Measurements from ENCODE around the gene TRIM41. TPM values are rescaled to one million over a fixed set of nuclear protein-coding genes. Genes with fewer than 3 reads are reported as not detected.

The TRIM41 gene
- total and polyA plus RNA-seq, 2 of the 13 experiments (the other 11 are each of a cell fraction or from before 2014, with no cell fraction given), result 10.2 to 16.7 TPM

DNA sequence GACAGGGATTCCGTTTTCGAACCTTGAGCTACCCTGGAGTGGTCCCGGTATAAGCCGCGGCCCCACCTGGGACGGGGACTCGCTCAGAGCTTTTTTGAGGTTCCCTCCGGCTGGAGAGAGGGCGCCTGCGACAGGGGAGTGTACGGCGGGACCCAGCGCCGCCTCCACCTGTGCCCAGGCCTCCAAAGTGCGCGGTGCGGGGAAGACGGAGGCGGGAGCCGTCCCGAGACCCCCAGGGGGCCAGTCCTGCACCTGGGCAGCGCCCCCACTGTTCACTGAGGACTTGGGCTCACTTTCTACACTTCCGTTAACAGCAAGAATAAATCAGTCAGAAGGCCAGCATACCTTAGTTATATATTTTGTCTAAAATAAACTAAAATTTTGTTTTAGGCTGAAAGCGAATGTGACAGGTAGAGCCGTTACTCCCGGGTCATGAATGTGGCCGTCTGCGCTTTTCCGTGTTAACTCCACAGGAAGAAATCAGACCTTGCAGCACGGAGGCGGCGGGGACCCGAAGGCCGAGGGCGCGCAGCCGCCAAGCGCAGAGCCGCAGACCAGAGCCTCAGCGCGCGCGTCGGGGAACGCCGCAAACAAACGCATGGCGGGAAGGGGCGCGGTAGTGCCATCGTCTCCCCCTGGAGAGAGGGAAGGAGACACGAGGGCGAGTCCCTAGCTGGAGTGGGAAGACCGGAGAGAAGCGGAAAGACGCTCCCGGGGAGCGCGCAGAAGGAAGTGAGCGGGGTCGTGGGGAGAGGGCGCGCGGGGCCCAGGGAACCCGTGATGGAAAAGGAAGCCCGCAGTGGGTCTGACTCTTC lies 32.2 kb upstream of the TRIM41 start (continued):
- TF ChIP-seq, protein P1, sequence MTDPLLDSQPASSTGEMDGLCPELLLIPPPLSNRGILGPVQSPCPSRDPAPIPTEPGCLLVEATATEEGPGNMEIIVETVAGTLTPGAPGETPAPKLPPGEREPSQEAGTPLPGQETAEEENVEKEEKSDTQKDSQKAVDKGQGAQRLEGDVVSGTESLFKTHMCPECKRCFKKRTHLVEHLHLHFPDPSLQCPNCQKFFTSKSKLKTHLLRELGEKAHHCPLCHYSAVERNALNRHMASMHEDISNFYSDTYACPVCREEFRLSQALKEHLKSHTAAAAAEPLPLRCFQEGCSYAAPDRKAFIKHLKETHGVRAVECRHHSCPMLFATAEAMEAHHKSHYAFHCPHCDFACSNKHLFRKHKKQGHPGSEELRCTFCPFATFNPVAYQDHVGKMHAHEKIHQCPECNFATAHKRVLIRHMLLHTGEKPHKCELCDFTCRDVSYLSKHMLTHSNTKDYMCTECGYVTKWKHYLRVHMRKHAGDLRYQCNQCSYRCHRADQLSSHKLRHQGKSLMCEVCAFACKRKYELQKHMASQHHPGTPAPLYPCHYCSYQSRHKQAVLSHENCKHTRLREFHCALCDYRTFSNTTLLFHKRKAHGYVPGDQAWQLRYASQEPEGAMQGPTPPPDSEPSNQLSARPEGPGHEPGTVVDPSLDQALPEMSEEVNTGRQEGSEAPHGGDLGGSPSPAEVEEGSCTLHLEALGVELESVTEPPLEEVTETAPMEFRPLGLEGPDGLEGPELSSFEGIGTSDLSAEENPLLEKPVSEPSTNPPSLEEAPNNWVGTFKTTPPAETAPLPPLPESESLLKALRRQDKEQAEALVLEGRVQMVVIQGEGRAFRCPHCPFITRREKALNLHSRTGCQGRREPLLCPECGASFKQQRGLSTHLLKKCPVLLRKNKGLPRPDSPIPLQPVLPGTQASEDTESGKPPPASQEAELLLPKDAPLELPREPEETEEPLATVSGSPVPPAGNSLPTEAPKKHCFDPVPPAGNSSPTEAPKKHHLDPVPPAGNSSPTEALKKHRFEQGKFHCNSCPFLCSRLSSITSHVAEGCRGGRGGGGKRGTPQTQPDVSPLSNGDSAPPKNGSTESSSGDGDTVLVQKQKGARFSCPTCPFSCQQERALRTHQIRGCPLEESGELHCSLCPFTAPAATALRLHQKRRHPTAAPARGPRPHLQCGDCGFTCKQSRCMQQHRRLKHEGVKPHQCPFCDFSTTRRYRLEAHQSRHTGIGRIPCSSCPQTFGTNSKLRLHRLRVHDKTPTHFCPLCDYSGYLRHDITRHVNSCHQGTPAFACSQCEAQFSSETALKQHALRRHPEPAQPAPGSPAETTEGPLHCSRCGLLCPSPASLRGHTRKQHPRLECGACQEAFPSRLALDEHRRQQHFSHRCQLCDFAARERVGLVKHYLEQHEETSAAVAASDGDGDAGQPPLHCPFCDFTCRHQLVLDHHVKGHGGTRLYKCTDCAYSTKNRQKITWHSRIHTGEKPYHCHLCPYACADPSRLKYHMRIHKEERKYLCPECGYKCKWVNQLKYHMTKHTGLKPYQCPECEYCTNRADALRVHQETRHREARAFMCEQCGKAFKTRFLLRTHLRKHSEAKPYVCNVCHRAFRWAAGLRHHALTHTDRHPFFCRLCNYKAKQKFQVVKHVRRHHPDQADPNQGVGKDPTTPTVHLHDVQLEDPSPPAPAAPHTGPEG (CRISPR knock-in tag; IDR thresholded peaks at IDR 0.05), result peak; percentile 62
- TF ChIP-seq, protein P2, sequence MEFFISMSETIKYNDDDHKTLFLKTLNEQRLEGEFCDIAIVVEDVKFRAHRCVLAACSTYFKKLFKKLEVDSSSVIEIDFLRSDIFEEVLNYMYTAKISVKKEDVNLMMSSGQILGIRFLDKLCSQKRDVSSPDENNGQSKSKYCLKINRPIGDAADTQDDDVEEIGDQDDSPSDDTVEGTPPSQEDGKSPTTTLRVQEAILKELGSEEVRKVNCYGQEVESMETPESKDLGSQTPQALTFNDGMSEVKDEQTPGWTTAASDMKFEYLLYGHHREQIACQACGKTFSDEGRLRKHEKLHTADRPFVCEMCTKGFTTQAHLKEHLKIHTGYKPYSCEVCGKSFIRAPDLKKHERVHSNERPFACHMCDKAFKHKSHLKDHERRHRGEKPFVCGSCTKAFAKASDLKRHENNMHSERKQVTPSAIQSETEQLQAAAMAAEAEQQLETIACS (CRISPR knock-in tag; IDR thresholded peaks at IDR 0.05), result peak; percentile 70
- no peak for TF ChIP-seq RELA (CRISPR knock-in tag; IDR thresholded peaks at IDR 0.05)
- TF ChIP-seq ZNF564 (CRISPR knock-in tag; IDR thresholded peaks at IDR 0.05), result no peak
- no peak for TF ChIP-seq KLF16 (CRISPR knock-in tag; IDR thresholded peaks at IDR 0.05)
- no peak; the same call in 1 of the 2 replicates for TF ChIP-seq TEF (CRISPR knock-in tag; IDR thresholded peaks at IDR 0.05)
- no peak for TF ChIP-seq ZNF484 (CRISPR knock-in tag; IDR thresholded peaks at IDR 0.05; ENCODE audit: borderline replicate concordance, low read depth)
- TF ChIP-seq FOXK1 (CRISPR knock-in tag; IDR thresholded peaks at IDR 0.05; ENCODE audit: borderline replicate concordance, low read depth), result no peak
- no peak; the same call in 1 of the 2 replicates for TF ChIP-seq CHD4 (IDR thresholded peaks at IDR 0.05; ENCODE audit: borderline replicate concordance, low read length)
- no peak for TF ChIP-seq SRF (IDR thresholded peaks at IDR 0.05; ENCODE audit: low read depth, low read length)
- no peak for TF ChIP-seq SNAPC4 (CRISPR knock-in tag; IDR thresholded peaks at IDR 0.05)
- TF ChIP-seq SAFB2 (CRISPR knock-in tag; IDR thresholded peaks at IDR 0.05; ENCODE audit: borderline replicate concordance, low read depth), result no peak
- TF ChIP-seq ZNF790 (CRISPR knock-in tag; IDR thresholded peaks at IDR 0.05; ENCODE audit: borderline replicate concordance), result no peak
- TF ChIP-seq, protein P3, sequence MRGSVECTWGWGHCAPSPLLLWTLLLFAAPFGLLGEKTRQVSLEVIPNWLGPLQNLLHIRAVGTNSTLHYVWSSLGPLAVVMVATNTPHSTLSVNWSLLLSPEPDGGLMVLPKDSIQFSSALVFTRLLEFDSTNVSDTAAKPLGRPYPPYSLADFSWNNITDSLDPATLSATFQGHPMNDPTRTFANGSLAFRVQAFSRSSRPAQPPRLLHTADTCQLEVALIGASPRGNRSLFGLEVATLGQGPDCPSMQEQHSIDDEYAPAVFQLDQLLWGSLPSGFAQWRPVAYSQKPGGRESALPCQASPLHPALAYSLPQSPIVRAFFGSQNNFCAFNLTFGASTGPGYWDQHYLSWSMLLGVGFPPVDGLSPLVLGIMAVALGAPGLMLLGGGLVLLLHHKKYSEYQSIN (CRISPR knock-in tag; IDR thresholded peaks at IDR 0.05; ENCODE audit: borderline replicate concordance), result no peak
